H9 (cell line): ENCODE measurements around the gene RSPH3. TPM values are rescaled to one million over a fixed set of nuclear protein-coding genes. Genes with fewer than 3 reads are reported as not detected.

ENCODE experiments used
- DNase-seq: peaks from one replicate; pipeline ENCODE4 v3.0.0-alpha.2; 2017
- H2AFZ ChIP-seq: one replicate; pipeline ENCODE4 v1.6.1; 2013; ENCODE audit warnings: mild to moderate bottlenecking, low read length, control low read depth, moderate library complexity
- H2AK5ac ChIP-seq: 2 replicates; pipeline ENCODE4 v1.6.1; 2013; ENCODE audit warnings: low read length, control low read depth, mixed read lengths; ENCODE audit not compliant: insufficient read length
- H2BK120ac ChIP-seq: one replicate; pipeline ENCODE4 v1.6.1; 2013; ENCODE audit warnings: low read depth, mild to moderate bottlenecking, low read length, control low read depth, inconsistent platforms; ENCODE audit not compliant: poor library complexity, severe bottlenecking
- H2BK12ac ChIP-seq: 2 replicates; pipeline ENCODE4 v1.6.1; 2013; ENCODE audit warnings: low read length, control low read depth, mixed read lengths, low read depth; ENCODE audit not compliant: insufficient read length
- H2BK15ac ChIP-seq: 2 replicates; pipeline ENCODE4 v1.6.1; 2013; ENCODE audit warnings: low read depth, low read length, control low read depth
- H2BK20ac ChIP-seq: one replicate; pipeline ENCODE4 v1.6.1; 2013; ENCODE audit warnings: low read depth, mild to moderate bottlenecking, low read length, control low read depth, inconsistent platforms; ENCODE audit not compliant: poor library complexity, severe bottlenecking
- H2BK5ac ChIP-seq: 2 replicates; pipeline ENCODE4 v1.6.1; 2013; ENCODE audit warnings: low read length, control low read depth, mixed read lengths; ENCODE audit not compliant: insufficient read length
- H3K14ac ChIP-seq: 2 replicates; pipeline ENCODE4 v1.6.1; 2013; ENCODE audit warnings: low read length, control low read depth; ENCODE audit not compliant: insufficient read depth
- H3K18ac ChIP-seq: 2 replicates; pipeline ENCODE4 v1.6.1; 2013; ENCODE audit warnings: low read depth, mild to moderate bottlenecking, mixed read lengths, low read length, control low read depth; ENCODE audit not compliant: insufficient read length
- H3K23ac ChIP-seq: 2 replicates; pipeline ENCODE4 v1.6.1; 2013; ENCODE audit warnings: low read length, control low read depth, mixed read lengths, low read depth; ENCODE audit not compliant: insufficient read length
- H3K23me2 ChIP-seq: 2 replicates; pipeline ENCODE4 v1.6.1; 2013; ENCODE audit warnings: low read depth, mild to moderate bottlenecking, mixed read lengths, low read length, control low read depth; ENCODE audit not compliant: insufficient read length, poor library complexity, severe bottlenecking
- H3K27ac ChIP-seq: 2 replicates; pipeline ENCODE4 v1.5.1; 2013; ENCODE audit warnings: low read length, control low read depth, mixed read lengths, low read depth; ENCODE audit not compliant: insufficient read length
- H3K27me3 ChIP-seq: 2 replicates; pipeline ENCODE4 v1.6.1; 2013; ENCODE audit warnings: low read length, control low read depth, inconsistent platforms; ENCODE audit not compliant: insufficient read depth
- H3K4ac ChIP-seq: 2 replicates; pipeline ENCODE4 v1.6.1; 2013; ENCODE audit warnings: low read depth, mild to moderate bottlenecking, control low read depth, inconsistent platforms, low read length, moderate library complexity
- H3K4me1 ChIP-seq: 2 replicates; pipeline ENCODE4 v1.6.1; 2013; ENCODE audit warnings: low read length, control low read depth, inconsistent platforms; ENCODE audit not compliant: insufficient read depth
- H3K4me2 ChIP-seq: 2 replicates; pipeline ENCODE4 v1.6.1; 2013; ENCODE audit warnings: low read length, control low read depth, mixed read lengths; ENCODE audit not compliant: insufficient read length, insufficient read depth
- H3K56ac ChIP-seq: 2 replicates; pipeline ENCODE4 v1.6.1; 2013; ENCODE audit warnings: low read depth, mild to moderate bottlenecking, mixed read lengths, low read length, control low read depth; ENCODE audit not compliant: insufficient read length
- H3K79me1 ChIP-seq: 2 replicates; pipeline ENCODE4 v1.6.1; 2013; ENCODE audit warnings: low read depth, mild to moderate bottlenecking, moderate library complexity, low read length, control low read depth, inconsistent platforms; ENCODE audit not compliant: insufficient read depth, poor library complexity, severe bottlenecking
- H3K79me2 ChIP-seq: 2 replicates; pipeline ENCODE4 v1.6.1; 2013; ENCODE audit warnings: low read length, control low read depth, inconsistent platforms; ENCODE audit not compliant: insufficient read depth
- H3K9ac ChIP-seq: 2 replicates; pipeline ENCODE4 v1.6.1; 2013; ENCODE audit warnings: low read length, control low read depth, mixed read lengths; ENCODE audit not compliant: insufficient read length; ENCODE audit errors: extremely low read depth
- H3K9me3 ChIP-seq: one replicate; pipeline ENCODE4 v1.6.1; 2013; ENCODE audit warnings: low read depth, low read length, inconsistent platforms; ENCODE audit not compliant: control insufficient read depth
- H3T11ph ChIP-seq: one replicate; pipeline ENCODE4 v1.6.1; 2013; ENCODE audit warnings: mild to moderate bottlenecking, low read length, control low read depth, inconsistent platforms
- H4K20me1 ChIP-seq: one replicate; pipeline ENCODE4 v1.6.1; 2013; ENCODE audit not compliant: control insufficient read depth, insufficient read length, insufficient read depth
- H4K5ac ChIP-seq: 2 replicates; pipeline ENCODE4 v1.6.1; 2013; ENCODE audit warnings: low read depth, mild to moderate bottlenecking, mixed read lengths, low read length, control low read depth; ENCODE audit not compliant: insufficient read length
- H4K8ac ChIP-seq: replicated peaks from 2 replicates; pipeline ENCODE4 v1.6.1; 2013; ENCODE audit warnings: low read length, control low read depth, mixed read lengths, low read depth; ENCODE audit not compliant: insufficient read length
- H4K91ac ChIP-seq: 2 replicates; pipeline ENCODE4 v1.6.1; 2013; ENCODE audit warnings: low read depth, mild to moderate bottlenecking, moderate library complexity, mixed read lengths, low read length, control low read depth; ENCODE audit not compliant: insufficient read length
- H3K27ac Mint-ChIP-seq, 3 experiments: 2 replicates in 2 of 3; 3 replicates in 1 of 3; pipeline ENCODE4 v1.8.0; 2020 to 2021; ENCODE audit warnings: mixed read lengths in 3 of 3, mild to moderate bottlenecking in 1 of 3, moderate library complexity in 1 of 3
- H3K27me3 Mint-ChIP-seq: 2 replicates; pipeline ENCODE4 v1.8.0; 2021; ENCODE audit warnings: low read depth, mild to moderate bottlenecking, moderate library complexity, mixed read lengths
- H3K36me3 Mint-ChIP-seq, 3 experiments: 2 replicates in 2 of 3; 3 replicates in 1 of 3; pipeline ENCODE4 v1.8.0; 2020 to 2021; ENCODE audit warnings: low read depth in 3 of 3, mixed read lengths in 3 of 3; ENCODE audit not compliant: insufficient read depth in 1 of 3
- H3K4me1 Mint-ChIP-seq, 2 experiments: 2 replicates each; pipeline ENCODE4 v1.8.0; 2020; ENCODE audit warnings: mixed read lengths in 2 of 2
- H3K4me3 Mint-ChIP-seq, 2 experiments: 2 replicates in 1 of 2; 3 replicates in 1 of 2; pipeline ENCODE4 v1.8.0; 2020 to 2021; ENCODE audit warnings: mild to moderate bottlenecking in 2 of 2, mixed read lengths in 2 of 2, moderate library complexity in 1 of 2
- H3K9me3 Mint-ChIP-seq, 2 experiments: 2 replicates in 1 of 2; 3 replicates in 1 of 2; pipeline ENCODE4 v1.8.0; 2020; ENCODE audit warnings: mild to moderate bottlenecking in 2 of 2, mixed read lengths in 2 of 2, moderate library complexity in 1 of 2
- CTCF ChIP-seq: fragments of 200-600 bp; sonication (generic); conservative IDR thresholded peaks from 3 replicates; pipeline ENCODE4 v1.8.0; 2021; ENCODE audit warnings: antibody characterized with exemption, mild to moderate bottlenecking
- WGBS: extraction: QIAGEN DNeasy Blood & Tissue Kit; methylation state at CpG from one replicate; pipeline ENCODE4 v1.1.7; 2013; ENCODE audit warnings: missing lambda C conversion rate, low lambda C conversion rate, mixed read lengths; ENCODE audit not compliant: insufficient read length; ENCODE audit errors: extremely low coverage; 5-methylcytosine and 5-hydroxymethylcytosine counted together
- total RNA-seq: library from RNA; stranded (reverse); gene quantifications from 2 replicates; pipeline ENCODE4 v1.2.1, GENCODE V29; 2021

RSPH3 gene
- total RNA-seq, 1 experiment from 2014 or later = 2.2 TPM

DNA sequence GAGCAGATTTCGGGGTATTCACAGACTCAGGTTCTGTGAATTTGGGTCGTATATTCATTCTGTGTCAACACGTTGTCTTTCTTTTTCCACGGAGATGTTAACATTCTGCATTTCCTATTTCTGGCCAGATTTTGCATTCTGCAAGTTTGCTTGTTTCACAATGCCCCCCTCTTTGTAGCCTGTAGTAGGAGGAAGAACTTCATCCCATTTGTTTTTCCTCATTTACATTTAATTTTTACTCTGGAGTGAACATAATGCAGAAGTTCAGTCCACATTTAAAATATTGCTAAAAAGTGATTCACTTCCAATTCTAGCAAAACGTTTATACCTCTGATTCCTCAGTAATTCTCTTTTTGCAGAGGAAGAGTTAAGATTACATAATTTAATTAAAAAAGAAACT is 31.8 kb upstream of the RSPH3 start:
- no peaks in the 10 kb centered on the region for H3K9me3 ChIP-seq
- no peak overlapping the region for H3K4me2 ChIP-seq
- no peak overlapping the region for H3K56ac ChIP-seq
- no peak overlapping the region for H3K9ac ChIP-seq
- H3K14ac ChIP-seq = no peak overlapping the region
- WGBS = no CpG with 5 or more reads among the region's 5 CpGs
- no peak overlapping the region for H4K8ac ChIP-seq
- Mint-ChIP-seq H3K27me3 (no peaks in the 10 kb centered on the region), H3K4me3 (no peak overlapping the region), H3K9me3 (no peaks in the 10 kb centered on the region), H3K4me1 (no peaks in the 10 kb centered on the region), H3K27ac (no peak overlapping the region), H3K36me3 (no peaks in the 10 kb centered on the region)
- H3T11ph ChIP-seq = no peak overlapping the region
- no peak overlapping the region for H2BK120ac ChIP-seq
- no peak overlapping the region for H2AFZ ChIP-seq
- H3K27me3 ChIP-seq = no peaks in the 10 kb centered on the region
- H3K4ac ChIP-seq = no peak overlapping the region
- no peaks in the 10 kb centered on the region for H3K23me2 ChIP-seq
- no peaks in the 10 kb centered on the region for H3K4me1 ChIP-seq
- H2BK15ac ChIP-seq = no peak overlapping the region
- H2BK5ac ChIP-seq = no peak overlapping the region
- H3K79me1 ChIP-seq = no peaks in the 10 kb centered on the region
- H2AK5ac ChIP-seq = no peak overlapping the region
- no peak overlapping the region for H3K23ac ChIP-seq
- H3K79me2 ChIP-seq = no peaks in the 10 kb centered on the region
- H2BK20ac ChIP-seq = no peak overlapping the region
- no peak overlapping the region for H4K91ac ChIP-seq
- no peak overlapping the region for H2BK12ac ChIP-seq
- TF ChIP-seq CTCF = no peak
- H3K27ac ChIP-seq = no peak overlapping the region
- no peaks in the 10 kb centered on the region for H4K20me1 ChIP-seq
- H4K5ac ChIP-seq = no peak overlapping the region
- DNase-seq = no peak
- H3K18ac ChIP-seq = no peak overlapping the region
